ENCODE data around the gene CCDC185.
"Not testable (repeated sequence)": the region's sequence is repeated elsewhere in the genome, so short reads cannot be mapped to it uniquely, and the experiment has no call there.

CCDC185 gene

GRCh38 chr1:223358826-223359225 is 34.4 kb upstream of the CCDC185 start:
- DNase-seq (ENCODE audit: insufficient read length) (no peak), FAIRE-seq (no peak)
- no peak for TF ChIP-seq POLR2A (IDR thresholded peaks at IDR 0.05; ENCODE audit: low read depth, low read length)
- no peak for TF ChIP-seq TAF1 (IDR thresholded peaks at IDR 0.05; ENCODE audit: borderline replicate concordance, low read depth, low read length)
- TF ChIP-seq POLR2AphosphoS5 (IDR thresholded peaks at IDR 0.05; ENCODE audit: low read depth, low read length) = no peak

GRCh38 chr1:223363057-223363855 is 30.0 kb upstream of the CCDC185 start:
- FAIRE-seq = no peak
- DNase-seq (ENCODE audit: insufficient read length) = no peak
- TF ChIP-seq TAF1 (IDR thresholded peaks at IDR 0.05; ENCODE audit: borderline replicate concordance, low read depth, low read length) = no peak
- no peak for TF ChIP-seq POLR2A (IDR thresholded peaks at IDR 0.05; ENCODE audit: low read depth, low read length)
- no peak for TF ChIP-seq POLR2AphosphoS5 (IDR thresholded peaks at IDR 0.05; ENCODE audit: low read depth, low read length)

- FAIRE-seq (no peak), DNase-seq (ENCODE audit: insufficient read length) (peak; percentile 30)
- TF ChIP-seq POLR2AphosphoS5 (IDR thresholded peaks at IDR 0.05; ENCODE audit: low read depth, low read length) (no peak), TAF1 (IDR thresholded peaks at IDR 0.05; ENCODE audit: borderline replicate concordance, low read depth, low read length) (no peak), POLR2A (IDR thresholded peaks at IDR 0.05; ENCODE audit: low read depth, low read length) (no peak)
These were observed 29.1 kb upstream of the CCDC185 start, which contains the start of gene SUSD4 for GRCh38 chr1:223363856-223364684. Gene SUSD4, minus strand, starts transcription at chr1:223364176. Its CDS starts 751 bp downstream, at chr1:223363425.

- no peak for TF ChIP-seq TAF1 (IDR thresholded peaks at IDR 0.05; ENCODE audit: borderline replicate concordance, low read depth, low read length)
- no peak for TF ChIP-seq POLR2A (IDR thresholded peaks at IDR 0.05; ENCODE audit: low read depth, low read length)
- no peak for TF ChIP-seq POLR2AphosphoS5 (IDR thresholded peaks at IDR 0.05; ENCODE audit: low read depth, low read length)
- DNase-seq (ENCODE audit: insufficient read length) (no peak), FAIRE-seq (no peak)
These were observed 28.4 kb upstream of the CCDC185 start for GRCh38 chr1:223364685-223365382.

- DNase-seq (ENCODE audit: insufficient read length) (no peak), FAIRE-seq (no peak)
- no peak for TF ChIP-seq POLR2A (IDR thresholded peaks at IDR 0.05; ENCODE audit: low read depth, low read length)
- no peak for TF ChIP-seq POLR2AphosphoS5 (IDR thresholded peaks at IDR 0.05; ENCODE audit: low read depth, low read length)
- TF ChIP-seq TAF1 (IDR thresholded peaks at IDR 0.05; ENCODE audit: borderline replicate concordance, low read depth, low read length) = no peak
These were observed 19.1 kb upstream of the CCDC185 start for GRCh38 chr1:223374064-223374610.

GRCh38 chr1:223378754-223379153 is 14.5 kb upstream of the CCDC185 start:
- DNase-seq (ENCODE audit: insufficient read length) = no peak
- no peak for FAIRE-seq
- TF ChIP-seq POLR2AphosphoS5 (IDR thresholded peaks at IDR 0.05; ENCODE audit: low read depth, low read length) (no peak), TAF1 (IDR thresholded peaks at IDR 0.05; ENCODE audit: borderline replicate concordance, low read depth, low read length) (no peak), POLR2A (IDR thresholded peaks at IDR 0.05; ENCODE audit: low read depth, low read length) (no peak)

GRCh38 chr1:223386013-223386412 is 7.2 kb upstream of the CCDC185 start:
- TF ChIP-seq POLR2AphosphoS5 (IDR thresholded peaks at IDR 0.05; ENCODE audit: low read depth, low read length) (no peak), POLR2A (IDR thresholded peaks at IDR 0.05; ENCODE audit: low read depth, low read length) (no peak), TAF1 (IDR thresholded peaks at IDR 0.05; ENCODE audit: borderline replicate concordance, low read depth, low read length) (no peak)
- FAIRE-seq = no peak
- DNase-seq (ENCODE audit: insufficient read length) = no peak

- DNase-seq (ENCODE audit: insufficient read length) = no peak
- no peak for TF ChIP-seq POLR2AphosphoS5 (IDR thresholded peaks at IDR 0.05; ENCODE audit: low read depth, low read length)
- no peak for TF ChIP-seq TAF1 (IDR thresholded peaks at IDR 0.05; ENCODE audit: borderline replicate concordance, low read depth, low read length)
- TF ChIP-seq POLR2A (IDR thresholded peaks at IDR 0.05; ENCODE audit: low read depth, low read length) = no peak
- FAIRE-seq = no peak
These were observed 2.6 kb upstream of the CCDC185 start for GRCh38 chr1:223390618-223391017.

GRCh38 chr1:223394242-223394641 is 1.0 kb downstream of the CCDC185 start:
- FAIRE-seq (no peak), DNase-seq (ENCODE audit: insufficient read length) (no peak)
- TF ChIP-seq POLR2AphosphoS5 (IDR thresholded peaks at IDR 0.05; ENCODE audit: low read depth, low read length) (no peak), TAF1 (IDR thresholded peaks at IDR 0.05; ENCODE audit: borderline replicate concordance, low read depth, low read length) (no peak), POLR2A (IDR thresholded peaks at IDR 0.05; ENCODE audit: low read depth, low read length) (no peak)

GRCh38 chr1:223394706-223395105 is 1.5 kb downstream of the CCDC185 start:
- FAIRE-seq = no peak
- TF ChIP-seq TAF1 (IDR thresholded peaks at IDR 0.05; ENCODE audit: borderline replicate concordance, low read depth, low read length) (no peak), POLR2AphosphoS5 (IDR thresholded peaks at IDR 0.05; ENCODE audit: low read depth, low read length) (no peak), POLR2A (IDR thresholded peaks at IDR 0.05; ENCODE audit: low read depth, low read length) (no peak)
- no peak for DNase-seq (ENCODE audit: insufficient read length)

GRCh38 chr1:223399393-223399792 is 6.2 kb downstream of the CCDC185 start:
- FAIRE-seq = not testable (repeated sequence)

More at GRCh38 chr1:223399393-223399792, 6.2 kb downstream of the CCDC185 start:
- DNase-seq (ENCODE audit: insufficient read length) = not testable (repeated sequence)
